Neuronal stem cell (in vitro differentiated cells): Measurements from ENCODE around the gene RUVBL2.

Experiments
- DNase-seq: peaks from one replicate; pipeline ENCODE4 v3.0.0-alpha.2; 2013; ENCODE audit warnings: low spot score
- H2AFZ ChIP-seq: one replicate; pipeline ENCODE4 v1.6.1; 2013; ENCODE audit warnings: mild to moderate bottlenecking, low read length, inconsistent platforms
- H2AK5ac ChIP-seq: 2 replicates; pipeline ENCODE4 v1.6.1; 2013; ENCODE audit warnings: low read depth, mild to moderate bottlenecking, inconsistent platforms, low read length, moderate library complexity, mixed read lengths
- H2BK120ac ChIP-seq: 2 replicates; pipeline ENCODE4 v1.6.1; 2013; ENCODE audit warnings: low read depth, mild to moderate bottlenecking, inconsistent platforms, low read length, moderate library complexity, mixed read lengths
- H2BK12ac ChIP-seq: one replicate; pipeline ENCODE4 v1.6.1; 2013; ENCODE audit warnings: low read length, inconsistent platforms
- H2BK15ac ChIP-seq: 2 replicates; pipeline ENCODE4 v1.6.1; 2013; ENCODE audit warnings: mild to moderate bottlenecking, low read length, inconsistent platforms, mixed read lengths
- H2BK5ac ChIP-seq: one replicate; pipeline ENCODE4 v1.6.1; 2013; ENCODE audit warnings: inconsistent platforms, mild to moderate bottlenecking, low read length, moderate library complexity
- H3K14ac ChIP-seq: one replicate; pipeline ENCODE4 v1.6.1; 2013; ENCODE audit warnings: low read length, inconsistent platforms
- H3K18ac ChIP-seq: 2 replicates; pipeline ENCODE4 v1.6.1; 2013; ENCODE audit warnings: low read length, inconsistent platforms
- H3K23ac ChIP-seq: 2 replicates; pipeline ENCODE4 v1.6.1; 2013; ENCODE audit warnings: low read depth, mild to moderate bottlenecking, mixed read lengths, low read length, inconsistent platforms; ENCODE audit not compliant: poor library complexity
- H3K27ac ChIP-seq: replicated peaks from 3 replicates; pipeline ENCODE4 v1.5.1; 2013; ENCODE audit warnings: low read length, inconsistent platforms
- H3K27me3 ChIP-seq, 3 experiments: 2 replicates each; pipeline ENCODE4 v1.6.1; 2013; ENCODE audit warnings: low read length in 3 of 3, mild to moderate bottlenecking in 2 of 3, inconsistent platforms in 1 of 3, low read depth in 1 of 3, mixed read lengths in 1 of 3, moderate library complexity in 1 of 3; ENCODE audit not compliant: control insufficient read depth in 3 of 3, insufficient read depth in 3 of 3
- H3K36me3 ChIP-seq, 2 donors: replicated peaks in 1 of 2; 2 replicates each; pipeline ENCODE4 v1.6.1; 2013; ENCODE audit warnings: low read length in 2 of 2; ENCODE audit not compliant: control insufficient read depth in 2 of 2, insufficient read depth in 2 of 2
- H3K4ac ChIP-seq: 2 replicates; pipeline ENCODE4 v1.6.1; 2013; ENCODE audit warnings: inconsistent platforms, mild to moderate bottlenecking, low read length, moderate library complexity
- H3K4me1 ChIP-seq, 2 donors: 1 replicate in 1 of 2; 2 replicates in 1 of 2; pipeline ENCODE4 v1.6.1; 2013; ENCODE audit warnings: low read length in 2 of 2, low read depth in 1 of 2; ENCODE audit not compliant: control insufficient read depth in 2 of 2, insufficient read depth in 1 of 2
- H3K4me2 ChIP-seq: one replicate; pipeline ENCODE4 v1.6.1; 2013; ENCODE audit warnings: mild to moderate bottlenecking, low read length, inconsistent platforms; ENCODE audit not compliant: insufficient read depth, poor library complexity, severe bottlenecking
- H3K4me3 ChIP-seq, 2 donors: 2 replicates each; pipeline ENCODE4 v1.5.1; 2013; ENCODE audit warnings: low read length in 2 of 2, mild to moderate bottlenecking in 2 of 2, inconsistent platforms in 1 of 2, moderate library complexity in 1 of 2
- H3K79me1 ChIP-seq: one replicate; pipeline ENCODE4 v1.6.1; 2013; ENCODE audit warnings: low read depth, mild to moderate bottlenecking, inconsistent platforms, low read length, moderate library complexity
- H3K9ac ChIP-seq: one replicate; pipeline ENCODE4 v1.6.1; 2013; ENCODE audit warnings: mild to moderate bottlenecking, low read depth, low read length, inconsistent platforms; ENCODE audit not compliant: poor library complexity
- H3K9me3 ChIP-seq, 2 donors: replicated peaks in 1 of 2; 2 replicates each; pipeline versions ENCODE3 to v1.6.1; 2013; ENCODE audit warnings: low read length in 2 of 2, mild to moderate bottlenecking in 2 of 2, inconsistent platforms in 1 of 2, low read depth in 1 of 2, mixed read lengths in 1 of 2, moderate library complexity in 1 of 2; ENCODE audit not compliant: control insufficient read depth in 2 of 2, insufficient read depth in 1 of 2
- H4K8ac ChIP-seq: one replicate; pipeline ENCODE4 v1.6.1; 2013; ENCODE audit warnings: low read depth, mild to moderate bottlenecking, inconsistent platforms, low read length, moderate library complexity
- H4K91ac ChIP-seq: one replicate; pipeline ENCODE4 v1.6.1; 2013; ENCODE audit warnings: low read length, low read depth, mild to moderate bottlenecking, inconsistent platforms; ENCODE audit not compliant: poor library complexity
- WGBS, 2 donors: extraction: QIAGEN DNeasy Blood & Tissue Kit; methylation state at CpG; one replicate each; pipeline ENCODE4 v1.1.7; 2013; ENCODE audit warnings: missing lambda C conversion rate in 2 of 2, mixed read lengths in 1 of 2; ENCODE audit not compliant: insufficient read length in 2 of 2, insufficient replicate concordance in 1 of 2; ENCODE audit errors: extremely low coverage in 2 of 2; 5-methylcytosine and 5-hydroxymethylcytosine counted together

RUVBL2 gene

GRCh38 chr19:48962029-48962848, 31.4 kb upstream of the RUVBL2 start:
- Histone ChIP-seq H2AFZ (no peak overlapping the region), H3K4me2 (no peak overlapping the region), H2BK120ac (peak overlapping the region; percentile 81), H2BK12ac (peak overlapping the region; percentile 16), H4K91ac (peak overlapping the region; percentile 89), H3K23ac (peak overlapping the region; percentile 78), H2AK5ac (peak overlapping the region; percentile 93), H3K79me1 (peaks cover 5% of the 10 kb centered on the region), H3K4ac (no peak overlapping the region), H3K9me3 (peaks cover 0 to 8% of the 10 kb centered on the region in 2 donors), H2BK15ac (peak overlapping the region; percentile 79), H3K27ac (peak overlapping the region; percentile 52), H3K36me3 (peaks cover 10 to 44% of the 10 kb centered on the region in 2 donors), H3K14ac (no peak overlapping the region), H3K4me1 (peaks cover 17 to 23% of the 10 kb centered on the region in 2 donors), H3K4me3 (peak overlapping the region in 1 of 2 donors; percentile 16), H3K18ac (peak overlapping the region; percentile 81), H2BK5ac (peak overlapping the region; percentile 70), H3K9ac (peak overlapping the region; percentile 79), H4K8ac (no peak overlapping the region), H3K27me3 (no peaks in the 10 kb centered on the region)
- DNase-seq, result no peak
- WGBS, 2 donors, result no CpG with 5 or more reads among the region's 22 CpGs

DNA sequence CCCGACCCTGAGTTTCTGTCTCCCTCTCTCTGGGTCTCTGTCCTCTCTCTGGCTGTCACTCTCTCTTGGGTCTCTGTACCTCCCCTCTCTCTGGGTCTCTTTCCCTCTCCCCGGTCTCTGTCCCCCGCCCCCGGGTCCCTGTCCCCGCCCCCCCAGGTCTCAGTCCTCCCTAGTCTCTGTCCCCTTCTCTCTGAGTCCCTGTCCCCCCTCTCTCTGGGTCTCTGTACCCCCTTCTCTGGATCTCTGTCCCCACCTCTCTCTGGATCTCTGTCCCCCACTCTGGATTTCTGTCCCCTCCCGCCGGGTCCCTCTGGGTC, 30.9 kb upstream of the RUVBL2 start:
- no CpG with 5 or more reads among the region's 7 CpGs for WGBS, 2 donors
- Histone ChIP-seq H4K91ac (no peak overlapping the region), H3K4me3 (no peak overlapping the region), H2AK5ac (peak overlapping the region; percentile 93), H4K8ac (no peak overlapping the region), H3K23ac (peak overlapping the region; percentile 78), H2BK5ac (peak overlapping the region; percentile 70), H3K18ac (no peak overlapping the region), H3K79me1 (peaks cover 5% of the 10 kb centered on the region), H2BK15ac (no peak overlapping the region), H3K4me1 (peaks cover 17 to 23% of the 10 kb centered on the region in 2 donors), H3K36me3 (peaks cover 10 to 44% of the 10 kb centered on the region in 2 donors), H2BK12ac (no peak overlapping the region), H2AFZ (no peak overlapping the region), H3K9ac (no peak overlapping the region), H3K4ac (no peak overlapping the region), H2BK120ac (peak overlapping the region; percentile 81), H3K14ac (no peak overlapping the region), H3K4me2 (no peak overlapping the region), H3K27me3 (no peaks in the 10 kb centered on the region), H3K27ac (no peak overlapping the region), H3K9me3 (peaks cover 0 to 8% of the 10 kb centered on the region in 2 donors)
- no peak for DNase-seq

- H2BK120ac ChIP-seq, result no peak overlapping the region
- H3K9me3 ChIP-seq, result peaks cover 0 to 8% of the 10 kb centered on the region in 2 donors
- peaks cover 17 to 23% of the 10 kb centered on the region in 2 donors for H3K4me1 ChIP-seq
- no peak overlapping the region for H4K91ac ChIP-seq
- H2AFZ ChIP-seq, result peak overlapping the region; percentile 30
- H3K18ac ChIP-seq, result peak overlapping the region; percentile 53
- H4K8ac ChIP-seq, result no peak overlapping the region
- H3K4ac ChIP-seq, result no peak overlapping the region
- no peak overlapping the region for H3K23ac ChIP-seq
- no peaks in the 10 kb centered on the region for H3K27me3 ChIP-seq
- peak overlapping the region; percentile 41 for H2BK15ac ChIP-seq
- no peak overlapping the region for H2BK12ac ChIP-seq
- H2BK5ac ChIP-seq, result peak overlapping the region; percentile 0
- DNase-seq, result peak; percentile 48
- no peak overlapping the region for H3K14ac ChIP-seq
- peak overlapping the region; percentile 11 for H3K4me2 ChIP-seq
- no peak overlapping the region for H3K9ac ChIP-seq
- H3K4me3 ChIP-seq, result no peak overlapping the region
- peak overlapping the region; percentile 80 for H3K27ac ChIP-seq
- peaks cover 5% of the 10 kb centered on the region for H3K79me1 ChIP-seq
- WGBS, 2 donors, result no CpG with 5 or more reads among the region's 28 CpGs
- H3K36me3 ChIP-seq, result peaks cover 15 to 44% of the 10 kb centered on the region in 2 donors
- H2AK5ac ChIP-seq, result peak overlapping the region; percentile 76
Measured at GRCh38 chr19:48963371-48964204, 30.1 kb upstream of the RUVBL2 start.
